Measurements from ENCODE around the gene CRABP1.
A peak's percentile ranks its signal among the peaks of the same experiment; 100 is the strongest.
"Not testable (repeated sequence)": the region's sequence is repeated elsewhere in the genome, so short reads cannot be mapped to it uniquely, and the experiment has no call there.

CRABP1 gene

DNA sequence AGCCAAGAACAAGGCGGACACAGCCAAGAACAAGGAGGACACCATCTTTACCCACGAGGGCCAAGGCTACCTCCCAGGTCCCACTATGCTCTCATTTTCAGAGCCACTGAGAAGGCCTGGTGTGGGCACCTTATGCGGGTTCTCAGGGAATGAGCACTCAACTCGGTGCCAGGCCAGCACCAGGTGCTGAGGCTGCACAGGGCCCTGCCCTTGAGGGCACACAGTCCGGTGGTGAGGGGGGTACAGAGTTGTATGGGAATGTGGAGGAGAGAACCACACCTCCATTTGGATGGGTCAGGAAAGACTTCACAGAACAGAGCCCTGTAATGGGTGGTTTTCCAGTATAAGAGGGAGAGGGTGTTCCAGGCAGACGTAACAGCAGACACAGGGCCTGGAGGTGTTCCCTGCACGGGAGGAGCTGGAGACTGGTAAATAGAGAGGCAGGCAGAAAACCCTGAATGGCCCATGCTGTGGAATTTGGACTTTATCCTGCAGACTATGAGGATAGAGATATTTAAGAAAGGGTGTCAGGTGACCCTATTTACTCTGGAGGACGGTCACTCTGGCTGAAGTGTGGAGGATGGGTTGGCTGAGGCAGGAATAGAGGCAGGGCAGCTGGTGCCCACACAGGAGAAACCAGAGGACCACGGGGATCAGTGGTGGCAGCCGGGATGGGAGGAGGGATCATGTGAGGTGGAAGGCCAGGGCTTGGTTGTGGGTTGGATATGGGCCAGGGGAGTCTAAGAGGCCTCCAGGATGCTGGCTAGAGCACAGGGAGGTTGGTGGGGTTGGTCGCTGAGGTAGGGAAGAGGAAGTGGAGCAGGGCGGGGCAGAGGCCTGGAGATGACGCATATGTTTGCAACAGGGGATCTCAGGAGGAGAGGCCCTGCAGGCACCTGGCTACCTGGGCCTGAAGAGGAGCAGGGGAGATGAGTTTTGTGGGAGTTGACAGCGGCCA, 34.6 kb downstream of the CRABP1 start:
- DNase-seq (ENCODE audit: low spot score): no peak

DNA sequence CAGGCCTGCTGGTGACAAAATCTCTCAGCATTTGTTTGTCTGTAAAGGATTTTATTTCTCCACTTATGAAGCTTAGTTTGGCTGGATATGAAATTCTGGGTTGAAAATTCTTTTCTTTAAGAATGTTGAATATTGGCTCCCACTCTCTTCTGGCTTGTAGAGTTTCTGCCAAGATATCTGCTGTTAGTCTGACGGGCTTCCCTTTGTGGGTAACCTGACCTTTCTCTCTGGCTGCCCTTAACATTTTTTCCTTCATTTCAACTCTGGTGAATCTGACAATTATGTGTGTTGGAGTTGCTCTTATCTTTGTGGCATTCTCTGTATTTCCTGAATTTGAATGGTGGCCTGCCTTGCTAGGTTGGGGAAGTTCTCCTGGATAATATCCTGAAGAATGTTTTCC, 40.0 kb downstream of the CRABP1 start:
- not testable (repeated sequence) for DNase-seq (ENCODE audit: low spot score)

DNA sequence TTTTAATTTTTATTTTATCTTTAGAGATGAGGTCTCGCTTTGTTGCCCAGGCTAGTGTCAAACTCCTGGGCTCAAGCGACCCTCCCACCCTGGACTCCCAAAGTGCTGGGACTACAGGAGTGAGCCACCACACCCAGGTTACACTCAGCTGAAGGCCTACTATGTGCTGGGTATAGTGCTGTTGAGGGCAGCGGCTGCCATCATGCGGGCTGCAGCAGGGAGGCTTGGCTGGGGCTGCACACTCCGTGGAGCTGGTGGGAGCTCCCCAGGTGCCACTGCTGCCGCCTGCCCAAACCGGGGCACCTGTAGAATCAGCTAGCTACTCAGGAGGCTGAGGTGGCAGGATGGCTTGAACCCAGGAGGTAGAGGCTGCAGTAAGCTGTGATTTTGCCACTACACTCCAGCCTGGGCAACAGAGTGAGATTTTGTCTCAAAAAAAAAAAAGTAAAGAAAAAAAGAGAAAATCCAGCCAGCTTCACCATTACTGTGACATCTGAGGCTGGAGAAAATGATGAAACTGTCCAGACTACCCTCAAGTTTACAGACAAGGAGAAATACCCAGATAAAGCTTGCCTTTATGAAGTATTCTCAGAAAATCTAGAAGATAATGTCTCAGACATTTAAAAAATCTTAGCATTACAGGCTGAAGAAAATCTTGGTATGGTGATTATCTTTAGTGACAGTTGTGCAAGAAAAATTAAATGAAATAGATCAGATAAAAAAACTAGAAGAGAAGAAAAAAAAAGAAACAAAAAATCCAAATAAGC, 42.1 kb downstream of the CRABP1 start:
- no peak for DNase-seq (ENCODE audit: low spot score)

DNA sequence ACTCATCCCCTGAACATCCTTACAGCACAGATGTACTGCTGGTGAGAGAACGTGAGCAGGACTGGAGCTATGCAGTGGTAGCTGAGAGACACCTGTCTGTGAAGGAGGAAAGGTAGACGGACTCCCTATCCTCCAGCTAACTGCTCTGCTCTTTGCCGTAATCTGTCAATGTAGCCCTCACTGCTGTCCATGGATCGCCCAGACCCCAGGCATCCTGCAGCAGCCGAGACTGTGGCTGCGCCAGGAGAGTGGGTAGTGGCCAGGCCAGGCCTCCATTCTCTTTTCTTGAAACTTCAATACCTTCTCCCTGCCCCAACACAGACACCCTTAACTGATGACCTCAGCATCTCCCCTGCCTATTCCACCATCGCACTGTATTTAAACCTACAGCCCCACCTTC, 44.5 kb downstream of the CRABP1 start:
- no peak for DNase-seq (ENCODE audit: low spot score)

DNA sequence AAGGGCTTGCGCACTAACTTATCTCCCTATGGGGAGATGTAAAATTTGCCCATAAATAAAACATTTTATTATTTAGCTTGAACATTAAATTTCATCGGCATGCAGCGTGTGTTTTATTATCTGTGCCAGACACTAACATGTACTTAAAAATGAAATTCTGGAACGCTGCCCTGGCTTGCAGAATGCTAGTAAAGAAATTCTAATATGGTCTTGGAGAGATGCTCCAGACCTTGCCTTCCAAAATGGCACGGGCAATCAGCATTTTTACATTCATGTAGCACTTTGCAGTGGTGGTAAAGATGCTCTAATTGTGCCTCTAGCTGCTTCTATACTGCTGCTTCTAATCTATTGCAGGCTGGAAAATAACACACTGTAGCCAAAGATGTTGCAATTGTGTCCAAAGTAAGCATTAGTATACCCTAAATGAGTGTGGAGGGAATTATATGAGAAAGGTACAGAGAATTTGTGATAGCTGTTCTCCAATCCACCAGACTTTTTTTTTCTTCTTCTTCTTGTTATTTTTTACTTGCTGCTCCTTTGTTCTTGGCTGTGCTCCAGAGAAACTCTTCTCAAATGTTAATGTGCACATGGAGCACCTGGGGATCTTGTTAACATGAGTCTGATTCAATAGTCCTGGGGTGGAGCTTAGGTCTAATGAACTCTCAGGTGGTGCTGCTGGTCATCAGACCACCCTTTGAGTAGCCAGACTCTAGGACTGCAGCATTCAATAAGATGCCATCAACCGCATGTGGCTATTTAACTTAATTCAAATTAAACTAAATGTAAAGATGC, 47.3 kb downstream of the CRABP1 start:
- no peak for DNase-seq (ENCODE audit: low spot score)

DNA sequence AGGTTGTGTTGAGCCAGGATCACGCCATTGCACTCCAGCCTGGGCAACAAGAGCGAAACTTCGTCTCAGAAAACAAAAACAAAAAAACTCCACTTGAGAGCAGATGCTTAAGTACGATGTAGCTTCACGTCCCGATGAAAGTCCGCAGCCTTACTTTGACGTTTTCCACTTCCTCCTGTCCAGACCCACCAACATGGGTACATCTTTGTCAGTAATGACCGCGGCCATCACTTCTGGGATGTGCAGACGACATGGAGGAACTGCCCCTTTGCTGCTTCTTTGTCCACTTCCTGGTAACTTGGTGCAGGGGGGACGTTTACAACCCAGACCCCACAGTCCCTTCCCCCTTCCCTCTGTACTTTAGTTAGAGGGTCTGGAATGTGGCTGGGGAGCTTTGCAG, 48.7 kb downstream of the CRABP1 start:
- DNase-seq (ENCODE audit: low spot score): no peak

DNA sequence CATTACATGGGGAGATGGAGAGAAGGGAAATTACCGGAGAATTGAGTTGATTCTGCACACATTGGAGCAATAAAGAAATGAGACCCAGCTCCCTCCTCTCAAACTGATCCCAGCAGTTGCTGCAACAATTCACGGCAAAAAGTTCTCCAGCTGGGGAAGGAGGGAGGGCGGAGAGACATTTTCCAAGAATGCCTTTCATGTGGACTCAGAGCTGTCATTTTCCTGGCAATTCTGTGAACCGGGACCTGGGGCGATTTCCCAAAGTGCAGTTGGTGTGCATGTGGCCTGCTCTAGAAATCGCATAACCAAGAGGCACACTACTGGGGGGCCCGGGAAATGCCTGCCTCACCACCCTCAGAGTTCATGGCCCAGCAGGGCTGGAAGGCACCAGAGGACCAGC, 49.2 kb downstream of the CRABP1 start:
- DNase-seq (ENCODE audit: low spot score): peak; percentile 71

DNA sequence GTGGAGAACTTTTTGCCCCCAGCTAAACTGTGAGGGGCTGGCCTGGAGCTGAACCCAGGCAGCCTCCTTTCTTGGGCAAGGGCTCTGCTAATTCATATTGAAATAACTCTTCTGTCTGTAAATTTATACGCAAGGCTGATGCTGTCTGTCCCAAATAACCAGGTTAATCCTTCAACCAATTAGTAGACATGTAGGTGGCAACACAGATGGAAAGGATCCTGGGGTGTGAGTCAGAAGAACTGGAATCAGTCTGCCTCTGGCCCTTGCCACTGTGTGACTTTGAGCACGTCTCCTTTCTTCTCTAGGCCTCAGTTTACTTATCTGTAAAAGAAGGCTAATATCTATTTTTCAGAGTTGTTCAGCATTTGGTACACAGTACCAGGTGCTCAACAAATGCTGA, 49.6 kb downstream of the CRABP1 start:
- DNase-seq (ENCODE audit: low spot score): no peak

DNA sequence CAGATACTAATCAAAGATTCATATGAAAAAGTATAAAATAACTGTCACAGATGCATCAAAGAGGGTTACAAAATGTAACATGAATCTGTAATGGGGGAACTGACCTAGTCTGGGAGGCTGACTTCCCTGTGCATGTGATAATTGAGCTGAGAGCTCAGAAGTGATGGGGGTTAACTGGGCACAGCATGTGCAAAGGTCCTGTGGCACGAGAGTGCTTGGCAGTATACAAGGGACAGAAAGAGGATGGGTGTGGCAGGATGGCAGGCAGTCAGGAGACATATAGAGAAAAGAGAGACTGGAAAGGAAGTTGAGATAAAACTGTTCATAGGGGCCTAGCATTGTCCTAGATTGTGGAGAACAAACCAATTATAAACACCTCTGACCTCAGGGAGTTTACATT, 50.1 kb downstream of the CRABP1 start:
- DNase-seq (ENCODE audit: low spot score): no peak

DNA sequence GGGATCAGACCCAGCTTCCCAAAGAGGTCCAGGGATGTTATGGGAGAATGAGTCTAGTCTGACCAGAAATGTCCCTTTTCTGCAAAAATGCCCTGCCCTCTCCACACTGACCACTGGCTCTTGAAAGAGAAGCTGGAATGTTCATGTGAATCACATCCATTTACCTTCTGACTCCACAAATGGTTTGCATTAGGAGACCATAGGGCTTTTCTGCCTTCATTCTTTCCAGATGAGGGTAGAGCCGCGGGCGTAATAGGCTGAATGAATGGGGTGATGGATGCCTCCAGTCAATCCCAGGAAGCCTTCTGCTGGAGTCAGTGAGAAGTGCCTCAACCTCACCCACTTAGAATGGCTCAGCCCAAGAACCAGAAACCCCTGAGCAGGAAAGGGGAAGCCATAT, 50.7 kb downstream of the CRABP1 start:
- peak; percentile 91 for DNase-seq (ENCODE audit: low spot score)

DNA sequence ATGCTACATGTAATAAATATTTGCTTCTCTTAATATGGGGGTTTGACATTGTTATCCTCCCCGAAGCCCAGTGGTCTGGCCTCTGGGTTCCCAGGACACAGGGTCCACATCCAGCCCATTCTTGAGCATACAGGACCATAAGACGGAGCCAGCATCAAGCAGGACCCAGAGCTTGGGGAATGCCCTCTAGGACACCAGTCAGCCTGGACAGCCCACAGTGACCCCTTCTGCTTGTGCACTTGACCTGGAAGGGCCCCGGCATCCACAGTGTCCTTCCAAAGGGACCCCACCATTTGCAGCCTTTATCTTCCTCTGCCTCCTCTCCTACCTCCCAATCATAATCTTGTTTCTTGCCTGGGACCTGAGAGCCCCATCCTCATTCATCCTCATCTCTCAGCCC, 51.6 kb downstream of the CRABP1 start:
- DNase-seq (ENCODE audit: low spot score): no peak

DNA sequence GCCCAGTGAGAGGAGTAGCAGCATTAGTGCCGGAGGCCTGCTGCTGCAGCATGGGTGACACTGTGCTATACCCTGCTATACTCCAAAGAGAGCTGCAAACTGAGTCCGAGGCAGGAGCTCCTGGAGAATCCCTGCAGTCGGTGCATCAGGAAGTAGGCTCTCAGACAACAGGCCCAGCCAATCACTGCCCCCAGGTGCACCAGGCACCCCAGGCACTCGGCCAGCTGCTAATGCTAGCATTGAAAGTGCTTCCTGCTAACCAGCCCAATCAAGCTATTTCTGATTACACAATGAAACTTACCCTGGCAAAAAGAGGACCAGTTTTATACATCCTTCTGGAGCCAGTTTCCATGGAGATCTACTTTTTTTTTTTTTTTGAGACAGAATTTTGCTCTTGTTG, 52.3 kb downstream of the CRABP1 start:
- no peak for DNase-seq (ENCODE audit: low spot score)

DNA sequence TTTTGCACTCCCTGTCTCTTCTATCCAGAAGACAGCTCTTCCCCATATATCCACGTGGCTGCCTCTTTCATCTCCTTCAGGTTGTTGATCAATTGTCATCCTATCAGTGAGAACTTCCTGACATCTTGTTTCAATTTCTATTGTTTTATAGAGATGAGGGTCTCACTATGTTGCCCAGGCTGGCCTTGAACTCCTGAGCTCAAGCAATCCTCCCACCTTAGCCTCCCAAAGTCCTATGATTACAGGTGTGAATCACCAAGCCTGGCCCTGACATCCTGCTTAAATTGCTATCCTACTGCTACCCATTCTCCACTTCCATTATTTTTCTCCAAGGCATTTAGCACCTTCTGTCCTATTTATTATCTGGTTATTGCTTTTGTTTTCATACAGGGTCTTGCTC, 53.0 kb downstream of the CRABP1 start:
- no peak for DNase-seq (ENCODE audit: low spot score)

DNA sequence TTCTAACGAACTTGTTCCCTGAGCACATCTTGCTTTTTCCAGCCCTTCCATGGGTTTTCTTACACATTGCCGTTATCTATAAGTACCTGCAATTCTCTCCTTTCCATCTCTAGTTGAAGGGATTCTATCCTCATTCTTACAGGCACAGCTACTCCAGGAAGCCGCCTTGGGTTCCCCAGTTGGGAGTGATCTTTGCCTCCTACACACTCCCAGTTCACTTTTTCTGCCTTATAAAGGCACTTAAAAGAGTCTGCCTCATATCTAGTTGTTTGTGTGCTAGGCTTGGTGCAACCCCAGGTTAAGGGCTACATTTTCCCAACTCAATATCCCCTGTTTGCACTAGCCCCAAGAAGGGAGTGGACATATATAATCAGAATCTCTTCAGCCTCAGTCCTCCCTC, 53.9 kb downstream of the CRABP1 start:
- DNase-seq (ENCODE audit: low spot score): no peak

DNA sequence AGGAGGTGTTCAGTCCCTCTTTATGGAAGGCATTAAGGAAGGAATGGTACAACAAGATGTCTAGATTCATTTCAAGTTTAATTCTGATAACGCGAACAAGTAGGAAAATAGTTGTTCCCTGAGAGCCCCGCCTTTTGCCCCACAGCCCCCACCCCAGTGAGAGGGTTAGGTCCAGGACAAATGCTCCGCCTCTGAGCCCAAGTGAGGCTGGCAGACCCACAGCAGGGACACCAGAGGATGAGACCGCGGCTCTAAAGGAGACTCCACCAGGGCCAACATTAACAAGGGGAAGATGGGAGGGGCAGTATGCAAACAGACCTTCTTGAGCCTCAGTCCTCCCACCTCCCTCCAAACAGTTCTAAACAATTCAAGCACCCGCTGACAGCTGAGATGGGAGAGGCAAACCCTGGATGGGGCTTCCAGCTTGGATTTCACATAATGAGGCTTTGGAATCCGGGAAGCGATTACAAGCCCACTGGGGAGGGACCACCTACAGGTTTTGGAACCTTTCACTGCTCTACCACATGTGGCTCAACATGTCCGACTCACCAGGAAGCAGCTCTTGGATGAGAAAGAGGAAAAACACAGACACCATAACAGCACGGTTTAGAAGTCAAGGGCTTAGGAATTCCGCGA, 54.9 kb downstream of the CRABP1 start:
- no peak for DNase-seq (ENCODE audit: low spot score)

DNA sequence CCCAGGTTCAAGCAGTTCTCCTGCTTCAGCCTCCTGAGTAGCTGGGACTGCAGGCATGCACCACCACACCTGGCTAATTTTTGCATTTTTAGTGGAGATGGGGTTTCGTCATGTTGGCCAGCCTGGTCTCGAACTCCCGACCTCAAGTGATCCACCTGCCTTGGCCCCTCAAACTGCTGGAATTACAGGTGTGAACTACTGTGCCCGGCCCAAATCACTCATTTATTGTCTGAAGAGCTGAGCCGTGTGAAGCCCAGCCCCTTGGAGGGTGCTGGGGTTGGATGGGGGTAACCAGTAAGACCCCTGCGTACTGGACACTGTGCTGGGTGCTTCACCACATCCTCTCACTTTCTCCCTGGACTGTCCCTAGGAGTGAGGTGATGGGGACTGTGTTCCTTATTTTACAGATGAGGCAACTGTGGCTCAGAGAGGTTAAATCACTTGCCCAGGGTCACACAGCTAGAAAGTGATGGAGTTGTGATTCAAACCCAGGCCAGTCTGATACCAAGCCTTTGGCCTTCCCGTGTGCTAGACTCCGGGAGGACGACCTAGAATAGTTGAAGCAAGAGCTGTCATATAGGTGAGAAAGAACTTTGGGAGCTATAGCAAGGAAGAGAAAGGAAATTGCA, 56.1 kb downstream of the CRABP1 start:
- no peak for DNase-seq (ENCODE audit: low spot score)

DNA sequence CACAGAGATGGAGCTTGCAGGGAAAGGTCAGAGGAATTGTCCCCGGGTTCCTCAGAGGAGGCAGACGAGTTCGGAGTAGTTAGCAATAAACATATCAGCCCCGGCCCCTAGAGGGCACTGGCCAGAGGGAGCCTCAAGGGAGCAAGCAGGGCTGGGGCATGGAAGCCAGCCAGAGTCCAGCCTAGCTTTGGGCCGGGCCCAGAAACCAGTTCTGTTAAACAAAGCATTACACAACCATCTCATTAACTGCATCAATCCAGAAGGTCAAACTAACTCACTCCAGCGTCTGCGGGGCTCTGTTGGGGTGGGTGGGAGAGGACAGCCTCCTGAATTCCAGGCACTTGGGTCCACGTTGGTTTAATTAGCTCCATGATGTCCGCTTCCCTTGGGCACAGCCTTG, 56.8 kb downstream of the CRABP1 start:
- peak; percentile 78 for DNase-seq (ENCODE audit: low spot score)

DNA sequence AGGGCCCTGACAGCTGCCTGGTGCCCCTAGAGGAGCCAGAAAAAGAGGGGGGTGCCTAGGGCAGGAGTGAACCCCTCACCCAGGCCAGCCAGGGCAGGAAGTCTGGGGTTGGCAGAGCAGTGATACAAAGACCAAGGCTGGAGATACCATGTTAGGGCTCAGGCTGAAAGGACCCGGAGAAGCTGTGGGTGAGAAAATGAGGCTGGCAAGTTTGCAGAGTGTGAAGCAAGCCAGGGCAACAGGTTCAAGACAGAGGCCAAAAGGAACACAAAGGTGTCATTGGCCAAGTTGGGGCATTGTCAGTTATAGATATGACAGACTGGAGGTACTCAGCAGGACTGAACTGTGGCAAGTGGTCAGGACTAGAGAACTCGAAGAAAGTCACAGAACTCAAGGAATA, 57.2 kb downstream of the CRABP1 start:
- no peak for DNase-seq (ENCODE audit: low spot score)

Data from AG08395 (cell line).